Small intestine (tissue), 7 donors: ENCODE results near the gene PLXNB2. TPM values are rescaled to one million over a fixed set of nuclear protein-coding genes. Genes with fewer than 3 reads are reported as not detected.
A peak's percentile ranks its signal among the peaks of the same experiment; 100 is the strongest.

Source experiments
- DNase-seq, 2 donors: peaks; one replicate each; pipeline versions ENCODE4 v3.0.0 to v3.0.0-alpha.2; 2013
- FAIRE-seq: peaks from 2 replicates; lab custom pipeline; 2012; peaks lifted over from hg19 to GRCh38; lab: Jason Lieb, UNC
- H3K27ac ChIP-seq, 3 donors: one replicate each; pipeline ENCODE4 v1.5.1; 2013; ENCODE audit warnings: low read length in 2 of 3, mild to moderate bottlenecking in 2 of 3, control low read depth in 1 of 3, inconsistent platforms in 1 of 3, low read depth in 1 of 3, moderate library complexity in 1 of 3
- H3K27me3 ChIP-seq, 3 donors: one replicate each; pipeline ENCODE4 v1.6.1; 2013; ENCODE audit warnings: low read length in 3 of 3, inconsistent platforms in 1 of 3; ENCODE audit not compliant: control insufficient read depth in 3 of 3, insufficient read depth in 3 of 3
- H3K36me3 ChIP-seq, 3 donors: one replicate each; pipeline ENCODE4 v1.6.1; 2013; ENCODE audit warnings: low read length in 3 of 3, inconsistent platforms in 1 of 3, low read depth in 1 of 3, mild to moderate bottlenecking in 1 of 3, moderate library complexity in 1 of 3; ENCODE audit not compliant: control insufficient read depth in 3 of 3, insufficient read depth in 2 of 3
- H3K4me1 ChIP-seq, 3 donors: one replicate each; pipeline ENCODE4 v1.6.1; 2013; ENCODE audit warnings: low read length in 2 of 3, inconsistent platforms in 1 of 3, low read depth in 1 of 3, mild to moderate bottlenecking in 1 of 3, moderate library complexity in 1 of 3; ENCODE audit not compliant: control insufficient read depth in 3 of 3, insufficient read depth in 2 of 3
- H3K4me3 ChIP-seq, 3 donors: one replicate each; pipeline ENCODE4 v1.5.1; 2013; ENCODE audit warnings: low read length in 3 of 3, control low read depth in 1 of 3, inconsistent platforms in 1 of 3, low read depth in 1 of 3, mild to moderate bottlenecking in 1 of 3, moderate library complexity in 1 of 3
- H3K9me3 ChIP-seq, 2 donors: one replicate each; pipeline ENCODE4 v1.6.1; 2013; ENCODE audit warnings: low read depth in 1 of 2, low read length in 1 of 2; ENCODE audit not compliant: control insufficient read depth in 2 of 2, insufficient read depth in 1 of 2
- WGBS, 3 donors: extraction: QIAGEN DNeasy Blood & Tissue Kit; methylation state at CpG; one replicate each; pipeline ENCODE4 v1.1.7; 2013; 5-methylcytosine and 5-hydroxymethylcytosine counted together
- polyA plus RNA-seq, 4 donors: library from polyadenylated mRNA; stranded (reverse) in 3 of 4; unstranded in 1 of 4; fragments of 200-250 nt in 3 of 4; fragments of 120-200 nt in 1 of 4; gene quantifications; one replicate each; pipeline versions ENCODE4 v1.2.1 to v1.2.3, GENCODE V29; 2013
- donor health status: healthy with polysubstance abuse.
- donor health status: control.
- donor health status: control.
- donor health status: Bipolar disorder and iron deficiency.
- donor health status: healthy.

Gene PLXNB2
- polyA plus RNA-seq, 4 donors: 70.3 to 179 (median 95.2) TPM

DNA sequence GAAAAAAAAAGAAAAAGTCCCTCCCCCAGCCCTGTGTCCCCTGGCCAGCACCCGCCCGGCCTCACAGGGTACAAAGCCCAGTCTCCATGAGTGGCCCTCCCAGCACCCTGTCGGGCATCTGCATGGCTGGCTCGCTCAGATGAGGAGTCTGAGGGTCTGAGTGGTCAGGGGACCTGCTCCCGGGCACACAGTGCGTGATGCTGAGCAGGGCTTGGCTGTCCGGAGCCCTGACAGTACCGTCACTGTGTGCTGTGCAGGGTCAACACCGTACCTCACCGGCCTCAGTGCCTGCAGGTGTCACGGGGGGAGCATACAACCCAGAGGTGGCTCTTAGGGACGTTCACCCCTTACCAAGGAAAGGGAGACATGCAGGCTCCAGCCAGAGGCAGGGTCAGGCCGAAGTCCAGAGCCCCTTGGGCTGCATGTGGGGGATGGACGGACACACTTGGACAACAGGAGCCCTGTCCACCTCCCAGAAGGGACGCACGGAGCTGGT lies 3.6 kb upstream of the PLXNB2 start:
- H3K27me3 ChIP-seq: no peaks in the 10 kb centered on the region
- no peaks in the 10 kb centered on the region for H3K9me3 ChIP-seq
- WGBS, 3 donors: 85 to 90% (median 88%) methylated on average over 16 of the region's 16 CpGs

DNA sequence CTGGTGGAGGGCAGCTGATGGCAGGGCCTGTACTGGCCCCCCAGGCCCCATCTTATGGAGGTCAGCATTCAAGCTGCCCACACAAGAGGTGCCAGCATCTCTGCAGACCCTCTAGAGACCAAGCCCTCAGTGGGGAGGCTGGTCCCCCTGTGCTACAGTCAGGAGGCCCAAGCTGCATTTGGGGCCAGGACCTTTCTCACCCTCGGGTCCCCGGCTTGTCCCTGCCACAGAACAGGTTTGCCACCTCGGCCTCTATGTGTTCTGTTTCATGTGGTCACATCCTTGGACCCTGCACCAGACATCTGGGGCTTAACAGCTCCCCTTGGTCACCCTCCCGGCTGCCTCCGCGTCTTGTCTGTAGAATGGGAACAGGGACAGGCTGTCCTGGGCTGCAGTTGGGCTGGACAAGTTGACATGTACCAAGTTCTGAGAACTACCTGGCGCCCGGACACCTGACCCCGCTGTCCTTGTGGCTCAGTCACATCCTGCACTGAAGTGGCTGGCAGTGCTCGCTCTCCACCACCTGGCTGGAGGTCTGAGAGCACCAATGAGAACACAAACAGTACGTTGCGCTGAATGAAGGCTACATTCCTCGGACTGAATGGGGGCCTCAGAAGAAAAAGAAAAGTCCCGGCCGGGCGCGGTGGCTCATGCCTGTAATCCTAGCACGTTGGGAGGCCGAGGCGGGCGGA lies 2.7 kb upstream of the PLXNB2 start:
- Histone ChIP-seq H3K4me3 (no peak overlapping the region), H3K4me1 (peaks cover 0 to 31% (median 5%) of the 10 kb centered on the region in 3 donors), H3K27ac (no peak overlapping the region), H3K36me3 (peaks cover 0 to 25% (median 0%) of the 10 kb centered on the region in 3 donors), H3K27me3 (no peaks in the 10 kb centered on the region), H3K9me3 (no peaks in the 10 kb centered on the region)
- 82 to 92% (median 86%) methylated on average over 19 to 21 of the region's 21 CpGs for WGBS, 3 donors
- DNase-seq (no peak), FAIRE-seq (no peak)

More for the DNA sequence above, 3.6 kb upstream of the PLXNB2 start:
- Histone ChIP-seq H3K4me1 (peaks cover 0 to 23% (median 0%) of the 10 kb centered on the region in 3 donors), H3K36me3 (peaks cover 0 to 18% (median 0%) of the 10 kb centered on the region in 3 donors), H3K4me3 (no peak overlapping the region), H3K27ac (no peak overlapping the region)
- DNase-seq: no peak
- no peak for FAIRE-seq

DNA sequence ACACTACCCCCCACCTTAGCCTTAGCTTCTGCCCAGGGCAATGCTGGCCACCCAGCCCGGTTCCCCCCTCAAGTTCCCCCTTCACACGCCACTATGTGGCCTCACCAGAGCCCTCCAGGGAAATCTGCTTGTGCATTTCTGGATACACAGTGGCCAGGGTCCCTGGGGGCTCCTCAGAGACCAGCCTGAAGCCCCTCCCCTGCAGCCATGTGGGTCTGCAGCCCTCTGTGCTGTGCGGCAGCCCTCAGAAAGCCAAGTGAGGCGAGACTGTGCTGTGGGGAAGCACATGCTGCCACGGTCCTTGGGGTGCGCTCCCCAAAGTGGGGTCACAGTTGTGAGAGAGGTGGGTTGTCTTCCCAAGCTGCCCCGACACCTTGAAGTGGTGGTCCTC lies 2.1 kb upstream of the PLXNB2 start:
- WGBS, 3 donors: 75 to 79% (median 78%) methylated on average over 6 to 7 of the region's 7 CpGs
- H3K4me1 ChIP-seq: peaks cover 2 to 37% (median 10%) of the 10 kb centered on the region in 3 donors
- peaks cover 0 to 31% (median 0%) of the 10 kb centered on the region in 3 donors for H3K36me3 ChIP-seq
- no peak overlapping the region for H3K4me3 ChIP-seq
- H3K27me3 ChIP-seq: no peaks in the 10 kb centered on the region
- H3K27ac ChIP-seq: peak overlapping the region in 1 of 3 donors; percentile 74
- no peaks in the 10 kb centered on the region for H3K9me3 ChIP-seq
- no peak for DNase-seq
- no peak for FAIRE-seq

DNA sequence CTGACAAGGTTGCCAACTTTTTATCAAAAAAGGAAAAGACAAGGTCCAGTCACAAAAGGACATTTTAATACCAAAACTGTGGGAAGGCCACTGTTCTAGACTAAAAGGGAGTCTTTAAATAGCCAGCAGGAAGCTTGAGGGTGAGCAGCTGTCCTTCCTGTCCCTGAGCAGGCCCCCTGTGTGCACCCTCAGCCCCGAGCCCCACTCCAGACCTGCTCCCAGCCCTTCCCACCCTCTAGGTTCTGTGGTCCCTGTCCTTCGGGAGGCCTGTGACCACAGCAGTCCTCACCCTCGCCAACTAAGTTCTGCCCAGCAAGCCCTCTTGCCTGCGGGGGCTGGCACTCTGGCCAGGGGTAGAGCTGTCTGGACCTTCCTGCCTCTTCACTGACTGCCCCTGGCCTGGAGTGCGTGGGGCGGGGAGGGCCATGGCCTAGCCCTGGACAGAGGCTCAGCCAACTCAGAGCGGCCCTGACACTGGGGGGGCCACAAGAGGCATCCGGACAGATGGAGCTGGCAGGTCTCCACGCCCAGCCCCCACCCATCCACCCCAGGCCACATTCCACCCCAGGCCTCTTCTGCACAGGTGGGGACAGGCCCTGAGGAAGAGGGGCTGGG lies 1.6 kb upstream of the PLXNB2 start:
- Histone ChIP-seq H3K9me3 (no peaks in the 10 kb centered on the region), H3K36me3 (peaks cover 0 to 34% (median 0%) of the 10 kb centered on the region in 3 donors), H3K27ac (peak overlapping the region in 2 of 3 donors; percentile 69 to 74), H3K27me3 (no peaks in the 10 kb centered on the region), H3K4me1 (peaks cover 2 to 40% (median 15%) of the 10 kb centered on the region in 3 donors), H3K4me3 (no peak overlapping the region)
- 57 to 80% (median 71%) methylated on average over 9 of the region's 9 CpGs for WGBS, 3 donors
- FAIRE-seq: no peak
- no peak for DNase-seq

DNA sequence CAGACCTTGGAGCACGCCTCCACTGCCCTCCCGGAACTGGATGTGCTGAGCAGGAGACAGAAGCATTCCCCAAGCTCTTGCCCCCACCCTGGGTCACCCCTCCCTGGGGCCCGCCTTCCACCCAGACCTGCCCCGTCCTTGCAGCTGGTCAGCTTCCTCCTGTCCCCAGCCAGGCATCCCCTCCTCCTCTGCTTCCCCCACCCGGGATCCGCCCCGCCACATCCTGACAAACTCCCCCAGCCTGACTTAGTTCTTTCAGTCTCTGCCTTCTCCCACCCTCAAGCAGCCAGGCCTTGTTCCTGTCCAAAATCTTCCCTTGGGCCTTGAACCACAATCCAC lies 1.1 kb upstream of the PLXNB2 start:
- Histone ChIP-seq H3K9me3 (no peaks in the 10 kb centered on the region), H3K27me3 (no peaks in the 10 kb centered on the region), H3K4me3 (no peak overlapping the region), H3K27ac (peak overlapping the region; percentile 54 to 74 (median 69)), H3K4me1 (peaks cover 2 to 43% (median 20%) of the 10 kb centered on the region in 3 donors), H3K36me3 (peaks cover 0 to 39% (median 0%) of the 10 kb centered on the region in 3 donors)
- DNase-seq: peak in 1 of 2 donors; percentile 42
- 36 to 71% (median 71%) methylated on average over 6 to 7 of the region's 7 CpGs for WGBS, 3 donors
- no peak for FAIRE-seq

DNA sequence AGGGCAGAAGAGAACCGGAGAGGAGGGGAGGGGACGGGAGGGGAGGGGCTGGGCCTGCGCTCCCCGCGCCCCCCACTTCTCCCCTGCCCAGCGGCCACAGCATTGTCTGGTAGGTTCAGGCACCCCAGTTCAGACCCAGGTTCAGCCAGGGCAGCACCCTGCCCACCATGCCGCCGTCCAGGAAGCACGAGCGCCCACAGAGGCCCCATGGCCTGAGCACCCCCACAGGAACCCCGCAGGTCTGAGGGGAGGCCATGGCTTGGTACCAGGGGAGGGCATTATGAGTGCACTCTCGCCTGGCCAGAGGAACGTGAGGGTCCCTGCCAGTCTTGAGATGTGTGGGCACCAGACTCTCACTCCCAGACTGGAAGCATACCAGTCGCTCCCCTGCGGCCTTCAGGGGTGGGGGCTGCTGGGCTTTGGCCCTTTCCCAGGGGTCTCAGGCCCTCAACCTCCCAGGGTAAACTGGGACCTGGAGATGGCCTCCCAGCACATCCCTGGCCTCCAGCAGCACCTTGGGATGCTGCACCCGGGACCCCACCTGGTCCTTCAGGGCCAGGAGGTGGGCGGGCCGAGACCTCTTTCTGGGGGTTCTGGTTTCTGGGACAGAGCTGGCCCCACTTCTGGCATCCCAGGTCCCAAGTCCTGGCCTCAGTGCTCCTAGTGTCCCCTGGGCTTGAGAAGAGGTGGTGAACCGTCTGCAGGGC lies 597 bp upstream of the PLXNB2 start:
- Histone ChIP-seq H3K36me3 (peaks cover 0 to 42% (median 0%) of the 10 kb centered on the region in 3 donors), H3K4me3 (peak overlapping the region in 1 of 3 donors; percentile 18), H3K27me3 (no peaks in the 10 kb centered on the region), H3K4me1 (peaks cover 2 to 48% (median 24%) of the 10 kb centered on the region in 3 donors), H3K9me3 (no peaks in the 10 kb centered on the region), H3K27ac (peak overlapping the region; percentile 54 to 74 (median 64))
- DNase-seq (no peak), FAIRE-seq (no peak)
- 39 to 48% (median 43%) methylated on average over 13 to 19 of the region's 19 CpGs for WGBS, 3 donors

DNA sequence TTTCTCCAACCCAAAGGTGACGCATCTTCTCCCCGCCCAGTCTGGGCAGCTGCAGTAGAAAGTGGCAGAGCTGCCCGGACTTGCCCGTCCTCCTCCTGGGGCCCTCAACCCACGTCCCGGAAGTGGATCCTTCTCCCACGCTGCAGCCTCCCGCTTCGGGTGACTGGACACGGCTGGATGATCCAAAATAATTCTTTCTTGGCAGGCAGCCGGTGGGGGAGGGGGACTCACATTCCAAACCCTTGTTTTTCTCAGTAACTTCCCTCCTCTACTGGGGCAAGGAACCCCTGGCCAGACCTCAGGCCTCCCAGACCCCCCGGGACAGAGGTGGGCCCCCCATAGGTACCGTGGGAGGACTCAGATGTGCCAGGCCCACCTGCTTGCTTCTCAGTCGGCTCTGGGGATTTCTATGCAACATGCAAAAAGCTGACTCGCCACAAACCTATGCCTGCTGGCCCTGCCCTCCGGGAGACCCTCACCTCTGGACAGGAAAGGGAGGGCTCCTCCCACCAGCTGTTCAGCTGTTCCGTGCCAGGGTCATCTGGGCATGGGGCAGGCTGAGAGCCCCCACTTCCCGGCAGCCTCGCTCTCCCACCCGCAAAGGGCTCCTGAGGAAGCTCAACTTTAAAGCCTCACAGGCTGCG lies 1.4 kb downstream of the PLXNB2 start:
- FAIRE-seq: no peak
- peaks cover 0 to 43% (median 0%) of the 10 kb centered on the region in 3 donors for H3K36me3 ChIP-seq
- 3 to 6% (median 5%) methylated on average over 18 to 21 of the region's 21 CpGs for WGBS, 3 donors
- no peaks in the 10 kb centered on the region for H3K27me3 ChIP-seq
- H3K4me3 ChIP-seq: peak overlapping the region; percentile 89 to 97 (median 90)
- DNase-seq: peak; percentile 61 to 89
- H3K4me1 ChIP-seq: peaks cover 2 to 68% (median 34%) of the 10 kb centered on the region in 3 donors
- H3K27ac ChIP-seq: peak overlapping the region; percentile 65 to 93 (median 85)
- no peaks in the 10 kb centered on the region for H3K9me3 ChIP-seq
